WERI-Rb-1 (cell line): ENCODE data around the gene KCNK1.

Experiments
- DNase-seq: peaks from one replicate; pipeline ENCODE4 v3.0.0-alpha.2; 2020
- H3K27ac ChIP-seq: fragments of 250-450 bp; sonication (Bioruptor Pico); 2 replicates; pipeline ENCODE4 v1.5.1; 2020; ENCODE audit warnings: mild to moderate bottlenecking, moderate library complexity
- H3K27me3 ChIP-seq: fragments of 250-450 bp; sonication (Bioruptor Pico); 2 replicates; pipeline ENCODE4 v1.5.1; 2021; ENCODE audit warnings: mild to moderate bottlenecking, low read depth, moderate library complexity; ENCODE audit not compliant: insufficient read depth, severe bottlenecking
- H3K36me3 ChIP-seq: fragments of 250-450 bp; sonication (Bioruptor Pico); 2 replicates; pipeline ENCODE4 v1.5.1; 2020; ENCODE audit warnings: mild to moderate bottlenecking, moderate library complexity
- H3K4me3 ChIP-seq: 2 replicates; pipeline ENCODE4 v1.5.1; 2011; ENCODE audit warnings: low read depth, mild to moderate bottlenecking, control low read depth, low read length
- H3K9me3 ChIP-seq: fragments of 250-450 bp; sonication (Bioruptor Pico); 2 replicates; pipeline ENCODE4 v1.5.1; 2021; ENCODE audit warnings: mild to moderate bottlenecking, moderate library complexity; ENCODE audit not compliant: severe bottlenecking
- TF ChIP-seq, protein P1 (sequence below): IDR thresholded peaks from 2 replicates; pipeline ENCODE4 v1.5.1; 2011; ENCODE audit warnings: low read depth, mild to moderate bottlenecking, control low read depth, inconsistent platforms, low read length

The KCNK1 gene

DNA sequence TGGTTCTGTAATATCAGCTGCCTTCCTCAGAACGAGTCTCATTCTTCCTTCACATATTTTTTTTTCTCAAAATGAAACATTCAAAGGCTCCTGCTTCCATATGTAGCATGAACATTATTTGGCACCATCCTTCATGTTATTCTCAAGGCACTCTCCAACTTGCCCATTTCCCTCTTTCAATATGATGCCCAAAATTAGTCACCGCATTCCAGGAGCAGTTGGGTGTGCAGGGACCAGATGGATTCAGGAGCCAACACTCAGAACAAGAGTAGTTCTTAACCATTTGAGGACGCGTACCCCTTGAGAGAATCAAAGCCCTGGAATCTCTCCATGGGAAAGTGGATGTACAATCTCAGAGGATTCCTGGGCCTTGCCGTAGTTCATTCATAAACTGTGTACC, 50.3 kb downstream of the KCNK1 start:
- Histone ChIP-seq H3K4me3 (no peak overlapping the region), H3K27me3 (peaks cover 92% of the 10 kb centered on the region), H3K36me3 (no peaks in the 10 kb centered on the region), H3K9me3 (no peaks in the 10 kb centered on the region), H3K27ac (no peak overlapping the region)
- TF ChIP-seq, protein P1, sequence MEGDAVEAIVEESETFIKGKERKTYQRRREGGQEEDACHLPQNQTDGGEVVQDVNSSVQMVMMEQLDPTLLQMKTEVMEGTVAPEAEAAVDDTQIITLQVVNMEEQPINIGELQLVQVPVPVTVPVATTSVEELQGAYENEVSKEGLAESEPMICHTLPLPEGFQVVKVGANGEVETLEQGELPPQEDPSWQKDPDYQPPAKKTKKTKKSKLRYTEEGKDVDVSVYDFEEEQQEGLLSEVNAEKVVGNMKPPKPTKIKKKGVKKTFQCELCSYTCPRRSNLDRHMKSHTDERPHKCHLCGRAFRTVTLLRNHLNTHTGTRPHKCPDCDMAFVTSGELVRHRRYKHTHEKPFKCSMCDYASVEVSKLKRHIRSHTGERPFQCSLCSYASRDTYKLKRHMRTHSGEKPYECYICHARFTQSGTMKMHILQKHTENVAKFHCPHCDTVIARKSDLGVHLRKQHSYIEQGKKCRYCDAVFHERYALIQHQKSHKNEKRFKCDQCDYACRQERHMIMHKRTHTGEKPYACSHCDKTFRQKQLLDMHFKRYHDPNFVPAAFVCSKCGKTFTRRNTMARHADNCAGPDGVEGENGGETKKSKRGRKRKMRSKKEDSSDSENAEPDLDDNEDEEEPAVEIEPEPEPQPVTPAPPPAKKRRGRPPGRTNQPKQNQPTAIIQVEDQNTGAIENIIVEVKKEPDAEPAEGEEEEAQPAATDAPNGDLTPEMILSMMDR = no peak
- no peak for DNase-seq

DNA sequence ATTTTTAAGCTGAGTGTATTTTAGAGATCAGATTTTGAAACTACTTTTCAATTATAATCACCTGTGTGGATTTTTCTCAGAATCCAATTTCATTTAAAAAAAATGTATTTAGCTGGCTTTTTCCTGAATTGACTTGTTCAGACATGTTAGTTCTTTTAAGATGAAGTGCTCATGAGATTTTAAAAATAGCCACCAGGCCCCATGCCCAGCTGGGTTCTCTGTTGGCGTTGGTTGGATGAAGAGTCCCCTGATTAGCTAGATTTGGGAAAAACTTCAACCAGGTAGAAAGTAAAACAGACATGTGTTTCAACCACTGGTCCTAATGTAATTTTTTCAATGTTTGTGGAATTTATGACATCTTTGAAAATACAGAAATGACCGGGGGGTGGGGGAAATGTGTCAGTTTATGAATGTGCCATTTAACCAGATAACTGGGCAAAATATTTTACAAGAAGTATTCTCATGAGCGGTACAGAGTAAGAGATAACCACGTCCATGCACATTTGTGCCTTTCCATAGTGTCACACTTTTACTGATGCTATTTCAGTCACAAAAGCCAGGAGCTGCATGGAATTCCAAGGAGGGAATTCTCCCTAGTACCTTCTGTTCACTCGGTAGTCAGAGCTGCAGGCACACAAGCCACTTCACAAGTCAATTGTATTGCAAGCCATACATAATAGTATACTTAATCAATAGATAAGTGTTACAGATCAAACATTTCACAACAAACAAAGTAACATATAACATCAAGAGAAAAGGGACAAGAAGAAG, 51.1 kb downstream of the KCNK1 start:
- DNase-seq = no peak
- H3K9me3 ChIP-seq = no peaks in the 10 kb centered on the region
- H3K27ac ChIP-seq = no peak overlapping the region
- H3K36me3 ChIP-seq = no peaks in the 10 kb centered on the region
- peaks cover 91% of the 10 kb centered on the region for H3K27me3 ChIP-seq
- TF ChIP-seq, protein P1 = no peak
- no peak overlapping the region for H3K4me3 ChIP-seq

DNA sequence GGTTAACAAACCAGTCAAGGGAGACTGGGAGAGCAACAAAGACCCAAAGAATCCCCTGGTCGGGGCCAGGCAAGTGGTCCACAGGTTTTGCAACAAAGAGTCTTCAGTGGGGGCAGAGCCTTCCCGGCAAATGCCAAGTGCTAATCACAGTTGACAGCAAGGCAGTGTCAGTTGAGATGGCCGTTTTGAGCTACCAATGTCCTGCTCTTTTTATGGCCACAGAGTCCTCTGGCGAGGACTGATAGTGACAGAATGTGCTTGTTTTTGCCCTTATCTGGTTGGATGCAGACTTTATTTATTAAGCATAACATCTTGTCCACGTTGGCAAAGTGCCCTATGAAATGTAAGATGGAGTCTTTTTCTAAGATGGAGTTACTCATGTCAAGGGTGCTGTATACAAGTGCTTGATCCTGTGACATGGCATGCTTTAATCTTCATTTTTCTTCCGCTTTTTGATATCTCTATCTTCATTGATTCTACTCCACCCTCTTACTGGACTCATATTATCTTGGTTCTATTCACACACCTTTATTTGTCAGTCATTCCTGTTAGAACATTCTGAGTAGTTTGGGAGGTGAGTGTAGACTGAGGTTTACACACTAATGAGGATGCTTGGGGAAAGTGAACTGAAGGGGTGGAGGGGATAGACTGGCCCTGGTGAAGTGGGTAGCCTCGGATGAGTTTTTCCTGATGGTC, 51.8 kb downstream of the KCNK1 start:
- no peak for DNase-seq
- Histone ChIP-seq H3K9me3 (no peaks in the 10 kb centered on the region), H3K36me3 (no peaks in the 10 kb centered on the region), H3K27me3 (peaks cover 91% of the 10 kb centered on the region), H3K4me3 (no peak overlapping the region), H3K27ac (no peak overlapping the region)
- TF ChIP-seq, protein P1 = no peak

DNA sequence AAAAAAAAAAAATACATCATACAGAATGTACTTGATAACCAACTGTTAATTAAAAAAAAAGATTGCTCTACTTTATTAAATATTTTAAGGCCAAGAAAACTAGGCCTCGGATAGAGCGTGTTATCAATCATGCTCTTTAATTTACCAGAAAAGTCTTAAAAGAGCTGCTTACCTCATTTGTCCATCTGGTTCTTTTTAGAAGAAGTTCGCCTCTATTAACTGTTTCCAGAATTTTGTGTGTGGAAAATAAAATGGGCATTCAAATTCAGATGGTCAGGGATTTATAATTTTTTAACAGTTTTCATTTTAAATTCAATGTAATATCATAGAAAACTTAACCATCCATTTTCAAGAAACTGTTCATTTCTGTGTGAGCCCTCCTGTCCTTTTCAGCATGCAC, 53.8 kb downstream of the KCNK1 start:
- Histone ChIP-seq H3K27me3 (peaks cover 88% of the 10 kb centered on the region), H3K4me3 (no peak overlapping the region), H3K9me3 (no peaks in the 10 kb centered on the region), H3K36me3 (no peaks in the 10 kb centered on the region), H3K27ac (no peak overlapping the region)
- DNase-seq = no peak
- TF ChIP-seq, protein P1 = no peak

DNA sequence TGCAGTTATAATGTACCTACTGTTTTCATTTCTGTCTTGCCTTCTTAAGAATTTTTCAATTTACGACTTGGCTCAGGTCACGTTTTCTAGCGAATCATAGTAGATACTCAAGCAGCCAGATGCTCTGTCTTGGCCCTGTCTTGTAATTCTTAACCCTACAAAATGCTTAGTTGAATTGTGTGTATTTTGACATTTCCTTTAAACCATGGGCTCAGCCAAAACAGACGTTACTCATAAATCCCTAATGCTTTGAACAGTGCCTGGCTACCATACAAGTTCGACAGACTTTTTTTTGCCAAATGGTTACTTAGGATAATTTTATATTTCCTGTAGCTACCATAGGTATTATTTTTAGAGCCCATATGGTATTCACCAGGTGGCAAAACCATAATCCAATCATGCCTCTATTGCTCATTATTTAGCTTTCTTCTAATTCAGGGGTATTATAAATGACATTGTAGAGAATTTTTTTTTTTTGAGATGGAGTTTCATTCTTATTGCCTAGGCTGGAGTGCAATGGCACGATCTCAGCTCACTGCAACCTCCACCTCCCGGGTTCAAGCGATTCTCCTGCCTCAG, 54.3 kb downstream of the KCNK1 start:
- TF ChIP-seq, protein P1 = no peak
- Histone ChIP-seq H3K27me3 (peaks cover 88% of the 10 kb centered on the region), H3K36me3 (no peaks in the 10 kb centered on the region), H3K4me3 (no peak overlapping the region), H3K9me3 (no peaks in the 10 kb centered on the region), H3K27ac (no peak overlapping the region)
- no peak for DNase-seq
